ENCODE measurements around the gene FAM107B. TPM values are rescaled to one million over a fixed set of nuclear protein-coding genes. Genes with fewer than 3 reads are reported as not detected.
A peak's percentile ranks its signal among the peaks of the same experiment; 100 is the strongest.

FAM107B gene
- total and polyA plus RNA-seq, 2 experiments from 2014 or later: 85.5 to 85.9 TPM

GRCh38 chr10:14548970-14549369 is 225.7 kb downstream of the FAM107B start:
- Histone ChIP-seq H3K4me2 (peak overlapping the region; percentile 29), H3K79me2 (peaks cover 76% of the 10 kb centered on the region), H3K27me3 (no peaks in the 10 kb centered on the region), H3K4me3 (no peak overlapping the region), H3K9me2 (replicated peaks; ENCODE audit: insufficient read depth) (no peaks in the 10 kb centered on the region), H2AFZ (no peak overlapping the region), H3K4me1 (ENCODE audit: insufficient read depth) (peaks cover 33% of the 10 kb centered on the region), H4K20me1 (ENCODE audit: insufficient read depth, poor library complexity, severe bottlenecking) (no peaks in the 10 kb centered on the region), H3K27ac (peak overlapping the region; percentile 79), H3K36me3 (replicated peaks; ENCODE audit: insufficient read depth, low read depth) (no peaks in the 10 kb centered on the region), H3K9me3 (ENCODE audit: low read depth) (no peaks in the 10 kb centered on the region)
- no peak for DNase-seq (ENCODE audit: low spot score)
- 87% methylated on average over 3 of the region's 3 CpGs for WGBS (ENCODE audit: low lambda C conversion rate, missing lambda C conversion rate)
- TF ChIP-seq CTCF (IDR thresholded peaks at IDR 0.05; ENCODE audit: poor library complexity) (no peak), EZH2phosphoT487 (IDR thresholded peaks at IDR 0.05; ENCODE audit: low read depth, severe bottlenecking, unreplicated experiment) (no peak)

GRCh38 chr10:14548474-14548873 is 226.2 kb downstream of the FAM107B start:
- H3K79me2 ChIP-seq: peaks cover 77% of the 10 kb centered on the region
- H2AFZ ChIP-seq: no peak overlapping the region
- no peak for DNase-seq (ENCODE audit: low spot score)
- H3K9me3 ChIP-seq (ENCODE audit: low read depth): no peaks in the 10 kb centered on the region
- no peaks in the 10 kb centered on the region for H4K20me1 ChIP-seq (ENCODE audit: insufficient read depth, poor library complexity, severe bottlenecking)
- peak overlapping the region; percentile 79 for H3K27ac ChIP-seq
- no peak for TF ChIP-seq EZH2phosphoT487 (IDR thresholded peaks at IDR 0.05; ENCODE audit: low read depth, severe bottlenecking, unreplicated experiment)
- no peak for TF ChIP-seq EZH2 (IDR thresholded peaks at IDR 0.05; ENCODE audit: borderline replicate concordance)
- no peak for TF ChIP-seq CTCF (IDR thresholded peaks at IDR 0.05; ENCODE audit: poor library complexity)
- 93% methylated on average over 11 of the region's 11 CpGs for WGBS (ENCODE audit: low lambda C conversion rate, missing lambda C conversion rate)
- H3K9me2 ChIP-seq (replicated peaks; ENCODE audit: insufficient read depth): no peaks in the 10 kb centered on the region
- no peaks in the 10 kb centered on the region for H3K36me3 ChIP-seq (replicated peaks; ENCODE audit: insufficient read depth, low read depth)
- H3K4me1 ChIP-seq (ENCODE audit: insufficient read depth): peaks cover 32% of the 10 kb centered on the region
- H3K4me3 ChIP-seq: no peak overlapping the region
- H3K27me3 ChIP-seq: no peaks in the 10 kb centered on the region
- H3K4me2 ChIP-seq: no peak overlapping the region

GRCh38 chr10:14547816-14548215 is 226.9 kb downstream of the FAM107B start:
- H3K27ac ChIP-seq: no peak overlapping the region
- no peaks in the 10 kb centered on the region for H3K9me2 ChIP-seq (replicated peaks; ENCODE audit: insufficient read depth)
- H3K9me3 ChIP-seq (ENCODE audit: low read depth): no peaks in the 10 kb centered on the region
- H2AFZ ChIP-seq: no peak overlapping the region
- H3K79me2 ChIP-seq: peaks cover 72% of the 10 kb centered on the region
- H3K4me1 ChIP-seq (ENCODE audit: insufficient read depth): peaks cover 28% of the 10 kb centered on the region
- no peaks in the 10 kb centered on the region for H3K27me3 ChIP-seq
- no peak overlapping the region for H3K4me3 ChIP-seq
- no peaks in the 10 kb centered on the region for H3K36me3 ChIP-seq (replicated peaks; ENCODE audit: insufficient read depth, low read depth)
- no peak for DNase-seq (ENCODE audit: low spot score)
- no peaks in the 10 kb centered on the region for H4K20me1 ChIP-seq (ENCODE audit: insufficient read depth, poor library complexity, severe bottlenecking)
- no peak overlapping the region for H3K4me2 ChIP-seq
- TF ChIP-seq EZH2phosphoT487 (IDR thresholded peaks at IDR 0.05; ENCODE audit: low read depth, severe bottlenecking, unreplicated experiment): no peak
- no peak for TF ChIP-seq EZH2 (IDR thresholded peaks at IDR 0.05; ENCODE audit: borderline replicate concordance)
- TF ChIP-seq CTCF (IDR thresholded peaks at IDR 0.05; ENCODE audit: poor library complexity): no peak
- 91% methylated on average over 9 of the region's 9 CpGs for WGBS (ENCODE audit: low lambda C conversion rate, missing lambda C conversion rate)

GRCh38 chr10:14545827-14546226 is 228.9 kb downstream of the FAM107B start:
- peak overlapping the region; percentile 48 for H3K27ac ChIP-seq
- DNase-seq (ENCODE audit: low spot score): no peak
- H3K4me1 ChIP-seq (ENCODE audit: insufficient read depth): peaks cover 23% of the 10 kb centered on the region
- no peak overlapping the region for H3K4me3 ChIP-seq
- no peaks in the 10 kb centered on the region for H3K9me2 ChIP-seq (replicated peaks; ENCODE audit: insufficient read depth)
- H3K9me3 ChIP-seq (ENCODE audit: low read depth): no peaks in the 10 kb centered on the region
- no peak overlapping the region for H3K4me2 ChIP-seq
- no peaks in the 10 kb centered on the region for H4K20me1 ChIP-seq (ENCODE audit: insufficient read depth, poor library complexity, severe bottlenecking)
- H3K36me3 ChIP-seq (replicated peaks; ENCODE audit: insufficient read depth, low read depth): no peaks in the 10 kb centered on the region
- H2AFZ ChIP-seq: no peak overlapping the region
- 60% methylated on average over 4 of the region's 4 CpGs for WGBS (ENCODE audit: low lambda C conversion rate, missing lambda C conversion rate)
- H3K27me3 ChIP-seq: no peaks in the 10 kb centered on the region
- H3K79me2 ChIP-seq: peaks cover 73% of the 10 kb centered on the region
- TF ChIP-seq EZH2 (IDR thresholded peaks at IDR 0.05; ENCODE audit: borderline replicate concordance) (no peak), CTCF (IDR thresholded peaks at IDR 0.05; ENCODE audit: poor library complexity) (no peak), EZH2phosphoT487 (IDR thresholded peaks at IDR 0.05; ENCODE audit: low read depth, severe bottlenecking, unreplicated experiment) (no peak)

All from hepatocyte (in vitro differentiated cells).